ENCODE results near the gene NXT1. TPM values are rescaled to one million over a fixed set of nuclear protein-coding genes. Genes with fewer than 3 reads are reported as not detected.
"Not testable (repeated sequence)": the region's sequence is repeated elsewhere in the genome, so short reads cannot be mapped to it uniquely, and the experiment has no call there.

NXT1 gene
- total and polyA plus RNA-seq, 7 donors, result 8.1 to 57.6 (median 22.3) TPM

DNA sequence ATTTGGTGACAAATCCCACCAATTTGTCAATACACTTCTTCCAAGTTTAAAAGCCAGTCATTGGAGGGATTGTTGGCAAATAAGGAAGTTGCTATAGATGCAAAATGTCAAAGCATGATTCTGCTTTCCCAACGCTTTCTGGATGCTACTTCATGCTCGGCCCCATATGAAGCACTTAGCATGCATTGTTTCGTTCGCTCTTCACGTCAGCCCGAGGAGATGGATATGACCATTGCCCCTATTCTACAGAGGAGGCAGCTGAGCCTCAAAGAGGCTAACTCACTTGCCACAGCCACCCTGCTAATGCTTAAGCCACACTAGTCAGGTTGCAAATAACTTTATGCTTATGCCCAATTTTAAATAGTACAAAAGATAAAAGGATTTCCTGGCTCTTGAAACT lies 2.8 kb upstream of the NXT1 start:
- Histone ChIP-seq H3K9me3 (no peaks in the 10 kb centered on the region), H3K27ac (no peak overlapping the region), H3K27me3 (no peaks in the 10 kb centered on the region), H3K4me3 (no peak overlapping the region), H3K4me1 (peaks cover 0 to 32% (median 21%) of the 10 kb centered on the region in 4 donors), H3K36me3 (no peaks in the 10 kb centered on the region)
- DNase-seq, result no peak
- intact Hi-C loops (cut with DNase I), result no loop called here
- 96 to 98% methylated on average over 6 of the region's 6 CpGs for WGBS, 2 donors
- TF ChIP-seq POLR2AphosphoS5 (IDR thresholded peaks at IDR 0.05) (no peak), POLR2A (IDR thresholded peaks at IDR 0.05) (no peak)

DNA sequence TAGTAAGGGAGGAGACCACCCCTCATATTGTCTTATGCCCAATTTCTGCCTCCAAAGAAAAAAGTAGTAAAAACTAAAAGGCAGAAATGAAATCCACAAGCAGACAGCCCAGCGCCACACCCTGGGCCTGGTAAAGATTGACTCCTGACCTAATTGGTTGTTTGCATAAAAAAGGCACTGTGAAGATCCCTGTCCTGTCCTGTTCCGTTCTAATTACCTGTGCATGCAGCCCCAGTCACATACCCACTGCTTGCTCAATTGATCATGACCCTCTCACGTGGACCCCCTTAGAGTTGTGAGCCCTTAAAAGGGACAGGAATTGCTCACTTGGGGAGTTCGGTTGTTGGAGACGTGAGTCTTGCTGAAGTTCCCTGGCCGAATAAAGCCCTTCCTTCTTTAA lies 2.1 kb upstream of the NXT1 start:
- intact Hi-C loops (cut with DNase I); DNase-seq: not testable (repeated sequence)
- WGBS, 2 donors, result 59 to 86% methylated on average over 6 of the region's 6 CpGs

GRCh38 chr20:23349338-23350195 lies 1.0 kb upstream of the NXT1 start:
- Histone ChIP-seq H3K36me3 (peaks cover 0 to 9% (median 3%) of the 10 kb centered on the region in 4 donors), H3K9me3 (no peaks in the 10 kb centered on the region), H3K4me1 (peaks cover 0 to 32% (median 22%) of the 10 kb centered on the region in 4 donors), H3K27ac (peak overlapping the region; percentile 91 to 100 (median 99)), H3K27me3 (no peaks in the 10 kb centered on the region), H3K4me3 (peak overlapping the region; percentile 67 to 98 (median 82))
- intact Hi-C loops (cut with DNase I), result loop anchor here (1.0 to 10.0 kb wide), 5 partner anchors 72 to 1705 kb away; partner anchors contain the start of genes ACSS1 and NAPB
- WGBS, 2 donors, result 6 to 9% methylated on average over 23 of the region's 23 CpGs
- DNase-seq, result no peak
- TF ChIP-seq CTCF (IDR thresholded peaks at IDR 0.05) (peak; percentile 41 to 63 (median 56)), EP300 (IDR thresholded peaks at IDR 0.05) (no peak)

More for the DNA sequence above, 2.1 kb upstream of the NXT1 start:
- H3K4me3 ChIP-seq, H3K36me3 ChIP-seq, H3K27me3 ChIP-seq, H3K9me3 ChIP-seq: not testable (repeated sequence)
- peaks cover 0 to 32% (median 22%) of the 10 kb centered on the region in 4 donors for H3K4me1 ChIP-seq
- H3K27ac ChIP-seq, result peak overlapping the region; percentile 91 to 100 (median 99)

GRCh38 chr20:23350904-23351838 lies 580 bp downstream of the NXT1 start:
- Histone ChIP-seq H3K36me3 (peaks cover 0 to 22% (median 7%) of the 10 kb centered on the region in 4 donors), H3K4me1 (peaks cover 0 to 32% (median 22%) of the 10 kb centered on the region in 4 donors), H3K27ac (peak overlapping the region; percentile 91 to 100 (median 99)), H3K4me3 (peak overlapping the region; percentile 67 to 98 (median 82)), H3K9me3 (no peaks in the 10 kb centered on the region), H3K27me3 (no peaks in the 10 kb centered on the region)
- DNase-seq, result peak; percentile 79
- intact Hi-C loops (cut with DNase I), result loop anchor here (1.0 to 10.0 kb wide), 5 partner anchors 70 to 1704 kb away; partner anchors contain the start of genes ACSS1 and NAPB
- no peak for TF ChIP-seq POLR2A (IDR thresholded peaks at IDR 0.05)
- peak in 2 of 4 donors; percentile 4 to 45 for TF ChIP-seq POLR2AphosphoS5 (IDR thresholded peaks at IDR 0.05)
- WGBS, 2 donors, result 1 to 3% methylated on average over 64 of the region's 64 CpGs

DNA sequence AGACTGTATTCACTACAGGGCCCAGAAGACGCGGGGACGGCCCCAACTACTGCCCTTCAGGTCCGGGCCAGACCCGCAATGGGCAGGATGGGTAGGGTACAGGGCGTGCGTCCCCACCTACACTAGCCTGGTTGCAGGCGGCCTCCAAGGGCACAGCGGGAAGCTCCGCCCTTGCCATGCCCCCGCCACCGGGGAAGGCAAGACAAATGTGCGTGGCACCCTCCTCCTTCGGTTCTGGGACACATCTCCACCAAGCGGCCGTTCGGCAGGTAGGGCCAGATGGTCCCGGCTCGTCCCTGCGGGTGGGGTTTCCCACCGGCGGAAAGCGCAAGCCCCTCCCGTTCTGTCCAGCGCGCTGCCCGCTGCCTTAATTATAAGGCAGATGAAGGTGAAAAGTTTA lies 5.6 kb downstream of the NXT1 start:
- no peaks in the 10 kb centered on the region for H3K9me3 ChIP-seq
- H3K4me3 ChIP-seq, result no peak overlapping the region
- intact Hi-C loops (cut with DNase I), result loop anchor here (10.0 kb wide), 3 partner anchors 151 to 1699 kb away; partner anchors contain the start of gene ACSS1
- no peaks in the 10 kb centered on the region for H3K27me3 ChIP-seq
- H3K36me3 ChIP-seq, result peaks cover 0 to 22% (median 7%) of the 10 kb centered on the region in 4 donors
- peaks cover 0 to 40% (median 34%) of the 10 kb centered on the region in 4 donors for H3K4me1 ChIP-seq
- no peak for DNase-seq
- WGBS, 2 donors, result 87 to 90% methylated on average over 27 of the region's 27 CpGs
- peak overlapping the region in 3 of 4 donors; percentile 95 to 98 (median 98) for H3K27ac ChIP-seq
- no peak for TF ChIP-seq CTCF (IDR thresholded peaks at IDR 0.05)
- no peak for TF ChIP-seq EP300 (IDR thresholded peaks at IDR 0.05)
- TF ChIP-seq POLR2AphosphoS5 (IDR thresholded peaks at IDR 0.05), result no peak
- no peak for TF ChIP-seq POLR2A (IDR thresholded peaks at IDR 0.05)
